Tibial artery (tissue), 4 donors: Measurements from ENCODE around the gene EPC1.
"Not testable (repeated sequence)": the region's sequence is repeated elsewhere in the genome, so short reads cannot be mapped to it uniquely, and the experiment has no call there.

Source experiments
- DNase-seq, 2 donors: peaks; one replicate each; pipeline ENCODE4 v3.0.0-alpha.2; 2019
- H3K27ac ChIP-seq, 2 donors: fragments of 200-600 bp; sonication (generic) in 1 of 2; 1 replicate in 1 of 2; 2 replicates in 1 of 2; pipeline ENCODE4 v1.5.1; 2018 to 2019; ENCODE audit warnings: mild to moderate bottlenecking in 1 of 2
- H3K27me3 ChIP-seq, 2 donors: fragments of 200-600 bp; sonication (generic) in 1 of 2; one replicate each; pipeline versions ENCODE4 v1.5.1 to v1.6.0; 2016 to 2019
- H3K36me3 ChIP-seq, 3 donors: fragments of 200-600 bp; sonication (generic) in 2 of 3; one replicate each; pipeline ENCODE4 v1.5.1; 2016 to 2019; ENCODE audit warnings: mild to moderate bottlenecking in 2 of 3
- H3K4me1 ChIP-seq, 4 donors: fragments of 200-600 bp; sonication (generic) in 2 of 4; 1 replicate in 3 of 4; 2 replicates in 1 of 4; pipeline ENCODE4 v1.5.1; 2016 to 2019
- H3K4me3 ChIP-seq, 2 donors: fragments of 200-600 bp; sonication (generic) in 1 of 2; 1 replicate in 1 of 2; 2 replicates in 1 of 2; pipeline ENCODE4 v1.5.1; 2018 to 2019; ENCODE audit warnings: mild to moderate bottlenecking in 2 of 2
- H3K9me3 ChIP-seq, 3 donors: fragments of 200-600 bp; sonication (generic) in 1 of 3; one replicate each; pipeline ENCODE4 v1.5.1; 2016 to 2019
- intact Hi-C: fragments of 100-400 bp; cut with DNase I; formaldehyde crosslinking; loops from one replicate; pipeline ENCODE4 v1.15.0; 2023; ENCODE audit warnings: low total_unique reads
- TF ChIP-seq, protein P1 (sequence below), 2 experiments: fragments of 200-600 bp in 1 of 2; fragments of 450-650 bp in 1 of 2; IDR thresholded peaks; one replicate each; pipeline ENCODE4 v1.5.1; 2017 to 2019; ENCODE audit warnings: antibody characterized with exemption in 2 of 2, mild to moderate bottlenecking in 1 of 2, moderate library complexity in 1 of 2

EPC1 gene

DNA sequence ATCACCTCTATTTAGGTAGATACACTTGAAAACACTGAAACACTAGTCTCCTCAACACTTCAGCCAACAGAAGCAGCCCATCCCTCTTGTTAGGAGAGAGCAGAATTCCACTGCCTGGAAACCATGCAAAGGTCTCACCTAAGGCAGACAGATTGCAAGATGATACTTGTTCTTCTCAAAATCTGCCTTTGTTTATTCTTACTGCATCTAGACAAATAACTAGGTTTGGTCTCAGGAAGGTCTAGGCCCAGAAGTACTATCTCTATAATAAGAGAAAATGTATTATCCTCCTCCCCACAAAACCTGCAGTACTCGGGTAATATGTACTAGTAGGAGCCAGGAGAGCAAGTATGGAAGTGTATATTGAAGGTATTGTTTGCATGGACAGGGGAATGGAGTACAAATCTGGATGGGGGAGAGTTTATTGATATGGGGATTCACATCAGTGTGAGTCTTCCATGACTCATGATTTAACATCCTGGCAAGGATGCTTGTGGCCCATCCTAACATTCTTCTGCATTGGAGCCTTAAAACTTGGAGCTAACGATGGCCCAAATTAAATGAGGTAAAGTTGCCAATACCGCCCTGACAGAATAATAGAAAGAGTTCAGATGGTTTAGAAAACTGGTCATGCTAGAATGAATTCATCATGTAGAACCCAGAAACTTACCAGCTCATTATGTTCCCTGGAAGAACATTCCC is 109.2 kb downstream of the EPC1 start:
- no peaks in the 10 kb centered on the region for H3K9me3 ChIP-seq
- DNase-seq, result no peak
- H3K4me1 ChIP-seq, result no peaks in the 10 kb centered on the region
- H3K27me3 ChIP-seq, result no peaks in the 10 kb centered on the region
- intact Hi-C loops, result no loop called here
- no peak overlapping the region for H3K27ac ChIP-seq
- no peaks in the 10 kb centered on the region for H3K36me3 ChIP-seq
- TF ChIP-seq, protein P1, sequence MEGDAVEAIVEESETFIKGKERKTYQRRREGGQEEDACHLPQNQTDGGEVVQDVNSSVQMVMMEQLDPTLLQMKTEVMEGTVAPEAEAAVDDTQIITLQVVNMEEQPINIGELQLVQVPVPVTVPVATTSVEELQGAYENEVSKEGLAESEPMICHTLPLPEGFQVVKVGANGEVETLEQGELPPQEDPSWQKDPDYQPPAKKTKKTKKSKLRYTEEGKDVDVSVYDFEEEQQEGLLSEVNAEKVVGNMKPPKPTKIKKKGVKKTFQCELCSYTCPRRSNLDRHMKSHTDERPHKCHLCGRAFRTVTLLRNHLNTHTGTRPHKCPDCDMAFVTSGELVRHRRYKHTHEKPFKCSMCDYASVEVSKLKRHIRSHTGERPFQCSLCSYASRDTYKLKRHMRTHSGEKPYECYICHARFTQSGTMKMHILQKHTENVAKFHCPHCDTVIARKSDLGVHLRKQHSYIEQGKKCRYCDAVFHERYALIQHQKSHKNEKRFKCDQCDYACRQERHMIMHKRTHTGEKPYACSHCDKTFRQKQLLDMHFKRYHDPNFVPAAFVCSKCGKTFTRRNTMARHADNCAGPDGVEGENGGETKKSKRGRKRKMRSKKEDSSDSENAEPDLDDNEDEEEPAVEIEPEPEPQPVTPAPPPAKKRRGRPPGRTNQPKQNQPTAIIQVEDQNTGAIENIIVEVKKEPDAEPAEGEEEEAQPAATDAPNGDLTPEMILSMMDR (IDR thresholded peaks at IDR 0.05), result no peak
- H3K4me3 ChIP-seq, result no peak overlapping the region

DNA sequence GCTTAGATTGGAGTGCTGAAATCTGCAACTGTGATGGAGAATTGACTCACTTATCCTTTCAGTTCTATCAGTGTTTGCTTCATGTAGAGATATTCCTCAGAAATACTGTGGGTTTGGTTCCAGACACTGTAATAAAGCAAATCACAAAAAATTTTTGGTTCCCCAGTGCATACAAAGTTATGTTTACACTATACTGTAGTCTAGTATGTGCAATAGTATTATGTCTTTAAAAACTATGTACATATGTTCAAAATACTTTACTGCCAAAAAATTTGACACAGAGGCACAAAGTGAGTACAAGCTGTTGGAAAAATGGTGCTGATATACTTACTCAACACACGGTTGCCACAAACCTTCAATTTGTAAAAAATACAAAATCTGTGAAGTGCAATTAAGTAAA is 112.5 kb downstream of the EPC1 start:
- no peak overlapping the region for H3K27ac ChIP-seq
- no peaks in the 10 kb centered on the region for H3K9me3 ChIP-seq
- H3K27me3 ChIP-seq, result no peaks in the 10 kb centered on the region
- H3K4me1 ChIP-seq, result no peaks in the 10 kb centered on the region
- TF ChIP-seq, protein P1 (IDR thresholded peaks at IDR 0.05), result no peak
- intact Hi-C loops, result no loop called here
- H3K36me3 ChIP-seq, result no peaks in the 10 kb centered on the region
- DNase-seq, result no peak
- no peak overlapping the region for H3K4me3 ChIP-seq

GRCh38 chr10:32233375-32233774 is 113.6 kb downstream of the EPC1 start:
- intact Hi-C loops, result not testable (repeated sequence)

GRCh38 chr10:32232378-32232777 is 114.6 kb downstream of the EPC1 start:
- Histone ChIP-seq H3K36me3 (no peaks in the 10 kb centered on the region), H3K4me1 (no peaks in the 10 kb centered on the region), H3K27ac (no peak overlapping the region), H3K9me3 (no peaks in the 10 kb centered on the region), H3K27me3 (no peaks in the 10 kb centered on the region), H3K4me3 (no peak overlapping the region)
- TF ChIP-seq, protein P1 (IDR thresholded peaks at IDR 0.05), result no peak
- intact Hi-C loops, result no loop called here
- no peak for DNase-seq

More at GRCh38 chr10:32233375-32233774, 113.6 kb downstream of the EPC1 start:
- not testable (repeated sequence) for H3K9me3 ChIP-seq, H3K36me3 ChIP-seq, H3K4me1 ChIP-seq, DNase-seq, H3K4me3 ChIP-seq, H3K27ac ChIP-seq, H3K27me3 ChIP-seq

DNA sequence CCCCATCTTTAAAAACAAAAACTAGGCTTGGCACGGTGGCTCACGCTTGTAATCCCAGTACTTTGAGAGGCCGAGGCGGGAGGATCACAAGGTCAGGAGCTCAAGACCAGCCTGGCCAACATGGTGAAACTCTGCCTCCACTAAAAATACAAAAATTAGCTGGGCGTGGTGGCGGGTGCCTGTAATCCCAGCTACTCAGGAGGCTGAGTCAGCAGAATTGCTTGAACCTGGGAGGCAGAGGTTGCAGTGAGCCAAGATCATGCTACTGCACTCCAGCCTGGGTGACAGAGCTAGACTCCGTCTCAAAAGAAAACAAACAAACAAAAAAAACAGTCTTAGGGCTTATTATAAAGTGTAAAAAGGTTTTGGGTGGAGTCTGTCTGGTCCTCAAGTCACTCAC is 117.2 kb downstream of the EPC1 start:
- intact Hi-C loops, result not testable (repeated sequence)

GRCh38 chr10:32229170-32229569 is 117.8 kb downstream of the EPC1 start:
- H3K4me1 ChIP-seq, result no peaks in the 10 kb centered on the region
- no peak overlapping the region for H3K4me3 ChIP-seq
- no peak overlapping the region for H3K27ac ChIP-seq
- TF ChIP-seq, protein P1 (IDR thresholded peaks at IDR 0.05), result no peak
- no peaks in the 10 kb centered on the region for H3K27me3 ChIP-seq
- no peaks in the 10 kb centered on the region for H3K9me3 ChIP-seq
- intact Hi-C loops, result no loop called here
- no peaks in the 10 kb centered on the region for H3K36me3 ChIP-seq
- DNase-seq, result no peak

More for the DNA sequence above, 117.2 kb downstream of the EPC1 start:
- not testable (repeated sequence) for H3K36me3 ChIP-seq, DNase-seq, H3K9me3 ChIP-seq, H3K27me3 ChIP-seq, H3K27ac ChIP-seq, H3K4me1 ChIP-seq, H3K4me3 ChIP-seq

- DNase-seq, result no peak
- Histone ChIP-seq H3K4me3 (no peak overlapping the region), H3K36me3 (no peaks in the 10 kb centered on the region), H3K9me3 (no peaks in the 10 kb centered on the region), H3K27me3 (no peaks in the 10 kb centered on the region), H3K27ac (no peak overlapping the region), H3K4me1 (no peaks in the 10 kb centered on the region)
- intact Hi-C loops, result no loop called here
- TF ChIP-seq, protein P1 (IDR thresholded peaks at IDR 0.05), result no peak
Observed at GRCh38 chr10:32227802-32228201, 119.2 kb downstream of the EPC1 start.
